Measurements from ENCODE around the gene SLC26A3. TPM values are rescaled to one million over a fixed set of nuclear protein-coding genes. Genes with fewer than 3 reads are reported as not detected.

Gene SLC26A3
- total and polyA plus RNA-seq, 2 donors (not counting 1 experiment from before 2014, with no cell fraction given): not detected

DNA sequence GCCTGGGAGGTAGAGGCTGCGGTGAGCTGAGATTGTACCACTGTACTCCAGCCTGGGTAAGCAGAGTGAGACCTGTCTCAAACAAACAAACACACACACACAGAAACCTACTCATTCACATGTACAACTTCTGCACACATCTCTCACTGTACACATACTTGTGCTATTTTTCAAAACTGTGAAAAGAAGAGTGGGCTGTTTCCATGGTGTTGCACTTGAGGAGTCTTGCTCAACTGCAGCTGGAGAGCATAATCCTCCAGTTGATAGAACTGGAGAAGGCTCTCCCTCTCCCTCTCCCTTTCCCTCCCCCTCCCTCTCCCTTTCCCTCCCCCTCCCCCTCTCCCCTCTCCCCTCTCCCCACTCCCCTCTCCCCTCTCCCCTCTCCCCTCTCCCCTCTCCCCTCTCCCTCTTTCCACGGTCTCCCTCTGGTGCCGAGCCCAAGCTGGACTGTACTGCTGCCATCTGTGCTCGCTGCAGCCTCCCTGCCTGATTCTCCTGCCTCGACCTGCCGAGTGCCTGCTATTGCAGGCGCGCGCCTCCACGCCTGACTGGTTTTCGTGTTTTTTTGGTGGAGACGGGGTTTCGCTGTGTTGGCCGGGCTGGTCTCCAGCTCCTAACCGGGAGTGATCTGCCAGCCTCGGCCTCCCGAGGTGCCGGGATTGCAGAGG, 44.3 kb upstream of the SLC26A3 start:
- no peak overlapping the region for H3K9ac ChIP-seq (ENCODE audit: insufficient read depth, low read length)
- no peak overlapping the region for H3K27ac ChIP-seq (ENCODE audit: insufficient read depth, low read length)
- TF ChIP-seq EZH2 (IDR thresholded peaks at IDR 0.05; ENCODE audit: low read length, missing control alignments) (no peak), CTCF (conservative IDR thresholded peaks at IDR 0.05 in 1 of 2, IDR thresholded peaks at IDR 0.05 in 1 of 2; ENCODE audit: low read depth in 1 of 2, low read length in 2 of 2) (no peak)
- no peak overlapping the region for H2AFZ ChIP-seq (ENCODE audit: low read length)
- H3K4me3 ChIP-seq (replicated peaks in 1 of 4; ENCODE audit: control extremely low read depth in 1 of 4, insufficient read depth in 1 of 4, low read depth in 3 of 4, low read length in 4 of 4): no peak overlapping the region
- H3K4me1 ChIP-seq (ENCODE audit: control insufficient read depth, extremely low read depth, insufficient read depth, low read length): no peaks in the 10 kb centered on the region
- H3K27me3 ChIP-seq (ENCODE audit: control insufficient read depth, insufficient read depth, low read length): no peaks in the 10 kb centered on the region
- no peaks in the 10 kb centered on the region for H3K36me3 ChIP-seq (ENCODE audit: control insufficient read depth, insufficient read depth, low read length)
- no peaks in the 10 kb centered on the region for H3K79me2 ChIP-seq (ENCODE audit: control insufficient read depth, insufficient read depth, low read length)
- no peak overlapping the region for H3K4me2 ChIP-seq (ENCODE audit: extremely low read depth, insufficient read depth, low read length)
- no peak for DNase-seq (ENCODE audit: low read depth in 2 of 2)
- no peaks in the 10 kb centered on the region for H4K20me1 ChIP-seq (ENCODE audit: control insufficient read depth, extremely low read depth, insufficient read depth, low read length)
- H3K9me3 ChIP-seq (ENCODE audit: control insufficient read depth, insufficient read depth, low read depth, low read length): no peaks in the 10 kb centered on the region

DNA sequence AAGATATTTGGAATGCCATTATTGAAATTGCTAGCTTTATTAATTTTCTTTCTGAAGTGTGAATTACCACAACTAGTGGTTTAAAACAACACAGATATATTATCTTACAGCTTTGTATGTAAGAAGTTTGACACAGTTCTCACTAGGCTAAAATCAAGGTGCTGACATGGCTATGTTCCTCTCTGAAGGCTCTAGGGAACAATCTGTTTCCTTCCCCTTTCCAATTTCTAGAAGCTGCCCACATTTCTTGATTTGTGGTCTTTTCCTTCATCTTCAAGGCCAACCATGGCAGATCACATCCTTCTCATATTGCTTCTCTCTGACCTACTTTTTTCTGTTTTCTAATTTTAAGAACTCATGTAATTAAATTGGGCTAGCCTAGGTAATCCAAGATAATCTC, 43.3 kb upstream of the SLC26A3 start:
- Histone ChIP-seq H3K27me3 (ENCODE audit: control insufficient read depth, insufficient read depth, low read length) (no peaks in the 10 kb centered on the region), H3K4me2 (ENCODE audit: extremely low read depth, insufficient read depth, low read length) (no peak overlapping the region), H3K9ac (ENCODE audit: insufficient read depth, low read length) (no peak overlapping the region), H4K20me1 (ENCODE audit: control insufficient read depth, extremely low read depth, insufficient read depth, low read length) (no peaks in the 10 kb centered on the region), H3K4me3 (replicated peaks in 1 of 4; ENCODE audit: control extremely low read depth in 1 of 4, insufficient read depth in 1 of 4, low read depth in 3 of 4, low read length in 4 of 4) (no peak overlapping the region), H3K79me2 (ENCODE audit: control insufficient read depth, insufficient read depth, low read length) (no peaks in the 10 kb centered on the region), H3K4me1 (ENCODE audit: control insufficient read depth, extremely low read depth, insufficient read depth, low read length) (no peaks in the 10 kb centered on the region), H3K9me3 (ENCODE audit: control insufficient read depth, insufficient read depth, low read depth, low read length) (no peaks in the 10 kb centered on the region), H3K36me3 (ENCODE audit: control insufficient read depth, insufficient read depth, low read length) (no peaks in the 10 kb centered on the region), H2AFZ (ENCODE audit: low read length) (no peak overlapping the region), H3K27ac (ENCODE audit: insufficient read depth, low read length) (no peak overlapping the region)
- DNase-seq (ENCODE audit: low read depth in 2 of 2): no peak
- TF ChIP-seq EZH2 (IDR thresholded peaks at IDR 0.05; ENCODE audit: low read length, missing control alignments) (no peak), CTCF (conservative IDR thresholded peaks at IDR 0.05 in 1 of 2, IDR thresholded peaks at IDR 0.05 in 1 of 2; ENCODE audit: low read depth in 1 of 2, low read length in 2 of 2) (no peak)

DNA sequence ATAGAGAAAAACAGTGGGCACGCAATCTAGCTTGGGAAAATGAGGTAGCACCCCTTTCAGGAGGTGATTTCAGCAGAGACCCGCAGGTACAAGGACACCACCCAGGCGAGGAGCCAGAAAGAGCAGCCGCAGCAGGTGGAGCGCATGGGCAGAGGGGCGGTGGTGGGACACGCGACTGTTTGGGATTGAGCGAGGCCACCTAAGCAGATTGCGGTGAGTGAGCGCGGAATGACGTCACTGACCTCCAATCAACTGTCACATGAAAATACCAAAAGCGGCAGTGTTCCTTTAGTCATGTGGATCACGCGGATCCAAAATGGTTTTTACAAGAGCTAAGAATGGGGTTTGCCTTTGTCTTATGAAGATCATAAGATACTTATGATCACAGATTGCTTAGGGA, 40.2 kb upstream of the SLC26A3 start:
- H3K4me1 ChIP-seq (ENCODE audit: control insufficient read depth, extremely low read depth, insufficient read depth, low read length): no peaks in the 10 kb centered on the region
- no peaks in the 10 kb centered on the region for H3K9me3 ChIP-seq (ENCODE audit: control insufficient read depth, insufficient read depth, low read depth, low read length)
- H3K27me3 ChIP-seq (ENCODE audit: control insufficient read depth, insufficient read depth, low read length): peaks cover 2% of the 10 kb centered on the region
- no peak overlapping the region for H3K4me3 ChIP-seq (replicated peaks in 1 of 4; ENCODE audit: control extremely low read depth in 1 of 4, insufficient read depth in 1 of 4, low read depth in 3 of 4, low read length in 4 of 4)
- H4K20me1 ChIP-seq (ENCODE audit: control insufficient read depth, extremely low read depth, insufficient read depth, low read length): no peaks in the 10 kb centered on the region
- TF ChIP-seq EZH2 (IDR thresholded peaks at IDR 0.05; ENCODE audit: low read length, missing control alignments) (no peak), CTCF (conservative IDR thresholded peaks at IDR 0.05 in 1 of 2, IDR thresholded peaks at IDR 0.05 in 1 of 2; ENCODE audit: low read depth in 1 of 2, low read length in 2 of 2) (no peak)
- H3K9ac ChIP-seq (ENCODE audit: insufficient read depth, low read length): no peak overlapping the region
- no peak overlapping the region for H2AFZ ChIP-seq (ENCODE audit: low read length)
- no peak overlapping the region for H3K4me2 ChIP-seq (ENCODE audit: extremely low read depth, insufficient read depth, low read length)
- DNase-seq (ENCODE audit: low read depth in 2 of 2): no peak
- H3K79me2 ChIP-seq (ENCODE audit: control insufficient read depth, insufficient read depth, low read length): no peaks in the 10 kb centered on the region
- no peak overlapping the region for H3K27ac ChIP-seq (ENCODE audit: insufficient read depth, low read length)
- no peaks in the 10 kb centered on the region for H3K36me3 ChIP-seq (ENCODE audit: control insufficient read depth, insufficient read depth, low read length)
